ENCODE results near the gene CDRT15. TPM values are rescaled to one million over a fixed set of nuclear protein-coding genes. Genes with fewer than 3 reads are reported as not detected.

The CDRT15 gene
- total RNA-seq, 1 experiment from 2014 or later = not detected

- Histone ChIP-seq H3K79me2 (ENCODE audit: low read length) (no peaks in the 10 kb centered on the region), H3K9me2 (replicated peaks; ENCODE audit: low read length) (no peaks in the 10 kb centered on the region), H3K4me2 (ENCODE audit: low read length) (peak overlapping the region; percentile 26), H3F3A (ENCODE audit: low read length, unreplicated experiment) (no peaks in the 10 kb centered on the region), H3K27me3 (ENCODE audit: low read length) (no peaks in the 10 kb centered on the region), H3K4me1 (ENCODE audit: insufficient read depth, low read length) (peaks cover 16% of the 10 kb centered on the region), H3K36me3 (ENCODE audit: low read depth, low read length) (peaks cover 29% of the 10 kb centered on the region), H4K20me1 (ENCODE audit: low read length) (peaks cover 10% of the 10 kb centered on the region; the same call in 1 of the 2 replicates), H3K27ac (ENCODE audit: low read length) (no peak overlapping the region), H3K4me3 (ENCODE audit: low read length) (no peak overlapping the region), H3K9ac (ENCODE audit: low read length) (no peak overlapping the region), H3K9me3 (ENCODE audit: low read length) (no peaks in the 10 kb centered on the region), H2AFZ (ENCODE audit: low read length) (no peak overlapping the region)
- no peak for TF ChIP-seq EZH2 (IDR thresholded peaks at IDR 0.05; ENCODE audit: low read length, unreplicated experiment)
- no peak for TF ChIP-seq CTCF (conservative IDR thresholded peaks at IDR 0.05; ENCODE audit: low read depth, low read length)
- no peak for TF ChIP-seq EZH2phosphoT487 (IDR thresholded peaks at IDR 0.05; ENCODE audit: borderline replicate concordance, low read length)
- no peak for DNase-seq
- no TSS peak for BruUV-seq (replicated peaks)
- POLR2A ChIA-PET (ENCODE audit: unreplicated experiment) = no interaction called here
- CTCF ChIA-PET = interaction anchor here (0.6 kb wide), 1 partner anchor 21 kb away, joined by 3 read pairs; no protein-coding TSS in a partner anchor
- ATAC-seq = no peak
- intact Hi-C loops (cut with micrococcal nuclease) = loop anchor here (10.0 kb wide), 1 partner anchor 141 kb away; the partner anchor contains the start of gene COX10
Measured at GRCh38 chr17:14205380-14205779, 31.3 kb downstream of the CDRT15 start.

GRCh38 chr17:14204546-14204945, 32.1 kb downstream of the CDRT15 start:
- TF ChIP-seq CTCF (conservative IDR thresholded peaks at IDR 0.05; ENCODE audit: low read depth, low read length) = no peak
- no peak for TF ChIP-seq EZH2phosphoT487 (IDR thresholded peaks at IDR 0.05; ENCODE audit: borderline replicate concordance, low read length)
- no peak for TF ChIP-seq EZH2 (IDR thresholded peaks at IDR 0.05; ENCODE audit: low read length, unreplicated experiment)
- Histone ChIP-seq H3K9me3 (ENCODE audit: low read length) (no peaks in the 10 kb centered on the region), H3F3A (ENCODE audit: low read length, unreplicated experiment) (no peaks in the 10 kb centered on the region), H2AFZ (ENCODE audit: low read length) (no peak overlapping the region), H3K9ac (ENCODE audit: low read length) (no peak overlapping the region), H3K4me1 (ENCODE audit: insufficient read depth, low read length) (peaks cover 16% of the 10 kb centered on the region), H3K27ac (ENCODE audit: low read length) (no peak overlapping the region), H3K27me3 (ENCODE audit: low read length) (no peaks in the 10 kb centered on the region), H3K9me2 (replicated peaks; ENCODE audit: low read length) (no peaks in the 10 kb centered on the region), H3K4me2 (ENCODE audit: low read length) (no peak overlapping the region), H3K79me2 (ENCODE audit: low read length) (no peaks in the 10 kb centered on the region), H3K36me3 (ENCODE audit: low read depth, low read length) (peaks cover 23% of the 10 kb centered on the region), H3K4me3 (ENCODE audit: low read length) (no peak overlapping the region), H4K20me1 (ENCODE audit: low read length) (peaks cover 10% of the 10 kb centered on the region; the same call in 1 of the 2 replicates)
- ChIA-PET CTCF (no interaction called here), POLR2A (ENCODE audit: unreplicated experiment) (no interaction called here)
- ATAC-seq (no peak), DNase-seq (no peak)
- no TSS peak for BruUV-seq (replicated peaks)
- intact Hi-C loops (cut with micrococcal nuclease) = loop anchor here (10.0 kb wide), 1 partner anchor 140 kb away; the partner anchor contains the start of gene COX10

DNA sequence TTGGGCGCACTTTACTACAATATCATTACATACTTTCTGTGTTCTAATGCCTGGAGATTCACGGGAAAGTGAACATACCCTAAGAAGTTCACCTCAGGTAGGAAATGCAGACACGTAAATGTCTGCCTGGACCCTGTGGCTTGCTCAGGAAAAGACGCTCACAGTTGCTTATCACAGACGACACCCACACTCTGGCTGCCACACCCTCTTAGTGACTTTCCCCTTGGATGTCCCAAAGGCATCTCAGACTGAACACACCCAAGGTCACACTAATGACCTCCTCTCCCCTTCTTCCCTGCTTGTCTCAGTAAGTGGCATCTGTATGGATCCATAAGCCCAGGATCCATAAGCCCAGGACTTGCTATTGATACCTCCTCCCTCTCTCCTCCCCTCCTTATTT, 32.6 kb downstream of the CDRT15 start:
- H3F3A ChIP-seq (ENCODE audit: low read length, unreplicated experiment) = no peaks in the 10 kb centered on the region
- CTCF ChIA-PET = no interaction called here
- H3K4me3 ChIP-seq (ENCODE audit: low read length) = no peak overlapping the region
- peaks cover 19% of the 10 kb centered on the region for H3K36me3 ChIP-seq (ENCODE audit: low read depth, low read length)
- no TSS peak for BruUV-seq (replicated peaks)
- no peaks in the 10 kb centered on the region for H3K9me2 ChIP-seq (replicated peaks; ENCODE audit: low read length)
- H3K9me3 ChIP-seq (ENCODE audit: low read length) = no peaks in the 10 kb centered on the region
- no peak for TF ChIP-seq CTCF (conservative IDR thresholded peaks at IDR 0.05; ENCODE audit: low read depth, low read length)
- no peak for TF ChIP-seq EZH2phosphoT487 (IDR thresholded peaks at IDR 0.05; ENCODE audit: borderline replicate concordance, low read length)
- TF ChIP-seq EZH2 (IDR thresholded peaks at IDR 0.05; ENCODE audit: low read length, unreplicated experiment) = no peak
- no peak for DNase-seq
- no peak overlapping the region for H3K9ac ChIP-seq (ENCODE audit: low read length)
- H3K4me2 ChIP-seq (ENCODE audit: low read length) = no peak overlapping the region
- peaks cover 10% of the 10 kb centered on the region; the same call in 1 of the 2 replicates for H4K20me1 ChIP-seq (ENCODE audit: low read length)
- no peak overlapping the region for H2AFZ ChIP-seq (ENCODE audit: low read length)
- peaks cover 16% of the 10 kb centered on the region for H3K4me1 ChIP-seq (ENCODE audit: insufficient read depth, low read length)
- H3K79me2 ChIP-seq (ENCODE audit: low read length) = no peaks in the 10 kb centered on the region
- ATAC-seq = no peak
- intact Hi-C loops (cut with micrococcal nuclease) = loop anchor here (10.0 kb wide), 1 partner anchor 139 kb away; the partner anchor contains the start of gene COX10
- H3K27me3 ChIP-seq (ENCODE audit: low read length) = no peaks in the 10 kb centered on the region
- POLR2A ChIA-PET (ENCODE audit: unreplicated experiment) = no interaction called here
- H3K27ac ChIP-seq (ENCODE audit: low read length) = no peak overlapping the region
